SIG-M5 treated with dmso at 0.1 percent for 504 hours (cell line): ENCODE data around the gene RCAN3.
A peak's percentile ranks its signal among the peaks of the same experiment; 100 is the strongest.

Source experiments
- DNase-seq: peaks from one replicate; lab custom pipeline; 2025; ENCODE audit not compliant: unreplicated experiment; lab: John Stamatoyannopoulos, UW

RCAN3 gene

GRCh38 chr1:24572301-24572700 lies 69.7 kb downstream of the RCAN3 start:
- no peak for DNase-seq

GRCh38 chr1:24575905-24576587 lies 73.4 kb downstream of the RCAN3 start:
- no peak for DNase-seq

GRCh38 chr1:24578846-24579245 lies 76.2 kb downstream of the RCAN3 start:
- no peak for DNase-seq

GRCh38 chr1:24580756-24581155 lies 78.1 kb downstream of the RCAN3 start:
- no peak for DNase-seq

GRCh38 chr1:24584171-24584647 lies 81.6 kb downstream of the RCAN3 start:
- DNase-seq: no peak

- no peak for DNase-seq
These were observed 83.5 kb downstream of the RCAN3 start for GRCh38 chr1:24586119-24586518.

- peak; percentile 58 for DNase-seq
These were observed 84.6 kb downstream of the RCAN3 start for GRCh38 chr1:24586970-24587820.

- no peak for DNase-seq
These were observed 85.9 kb downstream of the RCAN3 start for GRCh38 chr1:24588573-24588972.

GRCh38 chr1:24589200-24589599 lies 86.6 kb downstream of the RCAN3 start:
- DNase-seq: no peak
